Natural killer cell (primary cell): ENCODE measurements around the gene SLC9A5. TPM values are rescaled to one million over a fixed set of nuclear protein-coding genes. Genes with fewer than 3 reads are reported as not detected.
A peak's percentile ranks its signal among the peaks of the same experiment; 100 is the strongest.

ENCODE experiments used
- ATAC-seq, 3 donors: fragments of 150-1000 bp in 2 of 3; fragments of 200-7000 bp in 1 of 3; cut with Tn5 transposase; 1 replicate in 1 of 3; 2 replicates in 2 of 3; pipeline ENCODE4 v1.10.0; 2021; ENCODE audit warnings: mild to moderate bottlenecking in 2 of 3, moderate library complexity in 2 of 3
- DNase-seq, 2 donors: peaks; one replicate each; pipeline versions ENCODE4 v3.0.0 to v3.0.0-alpha.2; 2013 to 2021; ENCODE audit warnings: mixed read lengths in 1 of 2
- H3K27ac ChIP-seq: one replicate; pipeline ENCODE4 v1.5.1; 2013; ENCODE audit warnings: mild to moderate bottlenecking, low read length
- H3K27me3 ChIP-seq: one replicate; pipeline ENCODE4 v1.6.1; 2013; ENCODE audit warnings: low read length; ENCODE audit not compliant: control insufficient read depth, insufficient read depth
- H3K36me3 ChIP-seq: one replicate; pipeline ENCODE4 v1.6.1; 2013; ENCODE audit warnings: low read length; ENCODE audit not compliant: control insufficient read depth, insufficient read depth
- H3K4me1 ChIP-seq: one replicate; pipeline ENCODE4 v1.6.1; 2013; ENCODE audit warnings: low read length; ENCODE audit not compliant: control insufficient read depth, insufficient read depth
- H3K4me3 ChIP-seq: one replicate; pipeline ENCODE4 v1.5.1; 2013; ENCODE audit warnings: low read length
- H3K9me3 ChIP-seq: one replicate; pipeline ENCODE4 v1.6.1; 2013; ENCODE audit warnings: low read length; ENCODE audit not compliant: control insufficient read depth, insufficient read depth
- H3K27ac Mint-ChIP-seq, 2 donors: one replicate each; pipeline ENCODE4 v1.8.0; 2022; ENCODE audit warnings: mild to moderate bottlenecking in 2 of 2, mixed read lengths in 2 of 2, moderate library complexity in 1 of 2
- H3K27me3 Mint-ChIP-seq, 2 donors: one replicate each; pipeline ENCODE4 v1.8.0; 2022; ENCODE audit warnings: low read depth in 2 of 2, mixed read lengths in 2 of 2
- H3K36me3 Mint-ChIP-seq: one replicate; pipeline ENCODE4 v1.8.0; 2022; ENCODE audit warnings: mixed read lengths
- H3K4me1 Mint-ChIP-seq, 2 donors: one replicate each; pipeline ENCODE4 v1.8.0; 2022; ENCODE audit warnings: mixed read lengths in 2 of 2
- H3K4me3 Mint-ChIP-seq: one replicate; pipeline ENCODE4 v1.8.0; 2022; ENCODE audit warnings: mild to moderate bottlenecking, moderate library complexity, mixed read lengths
- H3K9me3 Mint-ChIP-seq, 2 donors: one replicate each; pipeline ENCODE4 v1.8.0; 2022; ENCODE audit warnings: mixed read lengths in 2 of 2
- WGBS: methylation state at CpG from one replicate; pipeline ENCODE4 v1.1.7; 2013; ENCODE audit warnings: missing lambda C conversion rate; ENCODE audit not compliant: insufficient coverage; 5-methylcytosine and 5-hydroxymethylcytosine counted together
- intact Hi-C: fragments of 100-400 bp; cut with micrococcal nuclease; formaldehyde crosslinking; loops from one replicate; pipeline ENCODE4 v1.14.2; 2022
- total RNA-seq, 4 donors: library from RNA; stranded (reverse); fragments of 120-200 nt in 1 of 4; gene quantifications; one replicate each; pipeline versions ENCODE4 v1.2.3 to v1.2.4, GENCODE V29; 2013 to 2022
- TF ChIP-seq, protein P1 (sequence below): fragments of 200-600 bp; IDR thresholded peaks from one replicate; pipeline ENCODE4 v1.8.0; 2022; ENCODE audit warnings: antibody characterized with exemption

The SLC9A5 gene
- total RNA-seq, 3 donors from 2014 or later (not counting 1 experiment from before 2014, with no cell fraction given), result 1.2 to 2.6 (median 1.6) TPM

DNA sequence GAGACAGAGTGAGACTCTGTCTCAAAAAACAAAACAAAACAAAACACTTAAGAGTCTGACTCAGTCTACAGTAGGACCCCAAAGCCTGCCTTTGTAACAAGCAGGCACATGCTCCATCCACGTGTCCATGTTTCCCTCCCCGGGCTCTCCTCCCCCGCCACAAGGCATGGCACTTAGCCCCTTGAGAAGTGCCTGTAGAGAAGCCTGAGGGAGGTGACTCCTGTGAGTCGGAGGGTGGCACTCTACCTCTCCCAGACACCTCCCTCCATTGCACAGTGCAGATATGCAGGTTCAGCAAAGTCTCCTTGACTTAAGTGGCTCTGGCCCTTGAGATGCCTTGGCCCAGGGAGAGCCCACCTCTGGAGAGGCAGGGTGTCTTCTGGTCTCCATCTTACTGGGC lies 8.3 kb upstream of the SLC9A5 start:
- intact Hi-C loops, result no loop called here
- Histone ChIP-seq H3K27ac (no peak overlapping the region), H3K27me3 (no peaks in the 10 kb centered on the region), H3K4me3 (no peak overlapping the region), H3K9me3 (no peaks in the 10 kb centered on the region), H3K4me1 (peaks cover 28% of the 10 kb centered on the region), H3K36me3 (peaks cover 34% of the 10 kb centered on the region)
- Mint-ChIP-seq H3K36me3 (no peaks in the 10 kb centered on the region), H3K4me3 (no peak overlapping the region), H3K9me3 (no peaks in the 10 kb centered on the region), H3K27ac (peak overlapping the region in 1 of 2 donors; percentile 50), H3K4me1 (peaks cover 27 to 55% of the 10 kb centered on the region in 2 donors), H3K27me3 (no peaks in the 10 kb centered on the region)
- DNase-seq, result no peak
- TF ChIP-seq, protein P1, sequence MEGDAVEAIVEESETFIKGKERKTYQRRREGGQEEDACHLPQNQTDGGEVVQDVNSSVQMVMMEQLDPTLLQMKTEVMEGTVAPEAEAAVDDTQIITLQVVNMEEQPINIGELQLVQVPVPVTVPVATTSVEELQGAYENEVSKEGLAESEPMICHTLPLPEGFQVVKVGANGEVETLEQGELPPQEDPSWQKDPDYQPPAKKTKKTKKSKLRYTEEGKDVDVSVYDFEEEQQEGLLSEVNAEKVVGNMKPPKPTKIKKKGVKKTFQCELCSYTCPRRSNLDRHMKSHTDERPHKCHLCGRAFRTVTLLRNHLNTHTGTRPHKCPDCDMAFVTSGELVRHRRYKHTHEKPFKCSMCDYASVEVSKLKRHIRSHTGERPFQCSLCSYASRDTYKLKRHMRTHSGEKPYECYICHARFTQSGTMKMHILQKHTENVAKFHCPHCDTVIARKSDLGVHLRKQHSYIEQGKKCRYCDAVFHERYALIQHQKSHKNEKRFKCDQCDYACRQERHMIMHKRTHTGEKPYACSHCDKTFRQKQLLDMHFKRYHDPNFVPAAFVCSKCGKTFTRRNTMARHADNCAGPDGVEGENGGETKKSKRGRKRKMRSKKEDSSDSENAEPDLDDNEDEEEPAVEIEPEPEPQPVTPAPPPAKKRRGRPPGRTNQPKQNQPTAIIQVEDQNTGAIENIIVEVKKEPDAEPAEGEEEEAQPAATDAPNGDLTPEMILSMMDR, result no peak
- no peak for ATAC-seq
- WGBS, result 96% methylated on average over 4 of the region's 4 CpGs

DNA sequence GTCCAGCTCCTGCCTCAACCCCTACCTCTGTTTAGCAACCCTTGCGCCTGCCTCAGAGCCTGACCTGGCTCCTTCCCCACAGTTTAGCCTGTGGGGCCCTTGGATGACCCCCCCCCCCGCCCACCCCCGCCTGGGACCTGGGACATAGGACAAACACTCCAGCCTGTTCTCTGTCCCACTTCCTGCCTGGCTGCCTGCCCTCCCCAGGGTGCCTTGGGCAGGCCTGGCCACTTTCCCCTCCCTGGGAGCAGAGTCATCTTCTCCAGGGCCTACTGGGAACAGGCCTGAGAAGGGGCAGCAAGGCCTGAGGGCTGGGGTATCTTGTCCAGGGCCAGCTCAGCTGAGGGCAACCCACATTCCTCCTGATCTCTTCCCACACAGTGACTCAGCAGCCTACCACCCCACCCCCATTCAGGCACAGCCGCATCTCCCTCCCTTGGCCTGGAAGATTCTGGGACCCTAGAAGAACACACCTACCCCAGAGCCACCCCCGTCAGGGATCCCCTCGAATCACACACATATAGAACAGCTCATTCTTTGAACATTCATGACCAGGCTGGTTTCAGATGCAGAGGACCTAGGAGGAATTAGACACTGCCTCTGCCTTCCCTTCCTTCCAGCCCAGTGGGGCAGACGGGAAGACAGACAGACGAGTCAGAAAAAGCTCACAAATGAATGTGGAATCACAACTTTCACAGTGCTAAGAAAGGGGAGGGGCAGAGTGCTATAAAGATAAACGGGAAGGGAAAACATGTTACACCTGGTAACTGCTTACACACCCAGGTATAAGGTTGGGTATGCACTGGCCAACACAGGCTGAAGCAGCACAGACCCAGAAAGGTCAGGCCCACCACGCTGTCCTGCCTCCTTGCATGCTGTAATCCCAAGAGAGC lies 7.5 kb upstream of the SLC9A5 start:
- ATAC-seq (no peak), DNase-seq (no peak)
- Mint-ChIP-seq H3K4me3 (no peak overlapping the region), H3K4me1 (peaks cover 27 to 51% of the 10 kb centered on the region in 2 donors), H3K36me3 (no peaks in the 10 kb centered on the region), H3K27ac (peak overlapping the region; percentile 60 to 94), H3K9me3 (no peaks in the 10 kb centered on the region), H3K27me3 (no peaks in the 10 kb centered on the region)
- WGBS, result 88% methylated on average over 8 of the region's 10 CpGs
- Histone ChIP-seq H3K9me3 (no peaks in the 10 kb centered on the region), H3K27ac (no peak overlapping the region), H3K4me3 (no peak overlapping the region), H3K27me3 (no peaks in the 10 kb centered on the region), H3K4me1 (peaks cover 35% of the 10 kb centered on the region), H3K36me3 (peaks cover 30% of the 10 kb centered on the region)
- intact Hi-C loops, result no loop called here
- TF ChIP-seq, protein P1, result no peak

GRCh38 chr16:67242138-67242730 lies 6.5 kb upstream of the SLC9A5 start:
- Mint-ChIP-seq H3K27me3 (no peaks in the 10 kb centered on the region), H3K36me3 (no peaks in the 10 kb centered on the region), H3K27ac (peak overlapping the region; percentile 94 to 98), H3K9me3 (no peaks in the 10 kb centered on the region), H3K4me3 (no peak overlapping the region), H3K4me1 (peaks cover 27 to 57% of the 10 kb centered on the region in 2 donors)
- peaks cover 37% of the 10 kb centered on the region for H3K4me1 ChIP-seq
- ATAC-seq (no peak), DNase-seq (no peak)
- H3K4me3 ChIP-seq, result no peak overlapping the region
- WGBS, result 79% methylated on average over 4 of the region's 4 CpGs
- H3K27me3 ChIP-seq, result no peaks in the 10 kb centered on the region
- peaks cover 23% of the 10 kb centered on the region for H3K36me3 ChIP-seq
- intact Hi-C loops, result no loop called here
- H3K9me3 ChIP-seq, result no peaks in the 10 kb centered on the region
- TF ChIP-seq, protein P1, result no peak
- no peak overlapping the region for H3K27ac ChIP-seq
